Activated gamma-delta T cell treated with Interleukin-2 at 50 U/mL for 16 hours (primary cell): Measurements from ENCODE around the gene MYF5.
"Not testable (repeated sequence)": the region's sequence is repeated elsewhere in the genome, so short reads cannot be mapped to it uniquely, and the experiment has no call there.

ENCODE experiments used
- DNase-seq: peaks from one replicate; pipeline ENCODE4 v3.0.0-alpha.2; 2020

The MYF5 gene

GRCh38 chr12:80716696-80717469, at the start of gene MYF5:
TSS of gene MYF5 (plus strand) at chr12:80716912. CDS start at chr12:80717064, 152 bp downstream.
- no peak for DNase-seq

- DNase-seq: no peak
These were observed 46.5 kb upstream of the MYF5 start for GRCh38 chr12:80670214-80670613.

GRCh38 chr12:80676042-80676636, 40.6 kb upstream of the MYF5 start:
- DNase-seq: not testable (repeated sequence)

DNA sequence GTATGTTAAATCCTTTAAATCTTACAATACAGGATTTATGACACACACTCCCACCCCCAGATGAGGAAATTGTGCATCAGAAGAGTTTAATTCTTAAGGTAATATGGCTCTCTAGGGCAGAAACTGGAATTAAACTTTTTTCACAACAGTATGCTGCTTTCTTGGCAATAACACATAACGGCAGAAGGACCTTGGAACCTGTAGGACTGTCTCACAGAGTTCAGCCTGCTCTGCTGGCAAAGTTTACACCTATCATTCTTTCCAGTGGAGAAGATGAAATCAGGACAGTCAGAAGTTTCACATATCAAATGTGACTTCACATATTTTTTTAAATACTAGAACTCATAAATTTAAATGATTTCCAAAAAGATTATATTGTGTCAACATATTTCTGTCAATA, 39.9 kb upstream of the MYF5 start:
- no peak for DNase-seq

DNA sequence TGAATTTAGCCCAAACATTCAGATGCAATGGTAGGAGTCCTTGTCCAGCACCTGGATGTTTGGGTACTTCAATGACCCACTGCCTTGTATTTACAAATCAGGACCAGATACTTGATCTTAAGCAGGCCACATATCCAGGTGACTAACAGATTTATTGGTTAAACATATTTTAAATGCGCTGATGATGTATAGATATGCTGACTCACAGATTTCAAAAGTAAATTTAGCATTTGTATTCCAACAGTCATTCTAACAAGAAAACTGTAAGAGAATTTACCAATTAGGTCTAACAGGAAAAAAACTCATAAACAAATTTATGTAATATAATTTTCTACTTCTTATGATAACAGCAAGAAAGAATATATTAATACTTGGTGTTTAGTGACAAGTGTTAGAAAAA, 38.7 kb upstream of the MYF5 start:
- DNase-seq: no peak

GRCh38 chr12:80679346-80680131, 37.2 kb upstream of the MYF5 start:
- DNase-seq: no peak

GRCh38 chr12:80681287-80681686, 35.4 kb upstream of the MYF5 start:
- DNase-seq: no peak

GRCh38 chr12:80681786-80682185, 34.9 kb upstream of the MYF5 start:
- no peak for DNase-seq

- no peak for DNase-seq
These were observed 32.6 kb upstream of the MYF5 start for GRCh38 chr12:80684077-80684495.

DNA sequence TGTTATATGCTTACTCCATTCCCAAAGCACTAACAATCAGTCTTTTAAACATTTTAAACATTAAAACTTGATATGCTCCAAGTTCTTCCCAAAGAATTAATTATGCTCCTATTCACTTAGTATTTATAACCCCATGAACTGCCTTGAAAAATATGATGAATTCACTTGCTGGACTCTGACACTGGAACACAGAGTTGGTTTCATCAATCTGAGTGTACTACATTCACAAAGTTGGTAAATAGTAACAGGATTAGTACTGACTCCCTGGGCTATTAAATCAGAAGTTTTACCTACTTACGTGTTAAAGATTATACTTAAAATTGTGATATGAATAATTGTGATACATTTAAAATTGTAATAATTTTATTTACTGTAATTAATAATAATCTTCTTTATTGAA, 26.6 kb upstream of the MYF5 start:
- DNase-seq: no peak

DNA sequence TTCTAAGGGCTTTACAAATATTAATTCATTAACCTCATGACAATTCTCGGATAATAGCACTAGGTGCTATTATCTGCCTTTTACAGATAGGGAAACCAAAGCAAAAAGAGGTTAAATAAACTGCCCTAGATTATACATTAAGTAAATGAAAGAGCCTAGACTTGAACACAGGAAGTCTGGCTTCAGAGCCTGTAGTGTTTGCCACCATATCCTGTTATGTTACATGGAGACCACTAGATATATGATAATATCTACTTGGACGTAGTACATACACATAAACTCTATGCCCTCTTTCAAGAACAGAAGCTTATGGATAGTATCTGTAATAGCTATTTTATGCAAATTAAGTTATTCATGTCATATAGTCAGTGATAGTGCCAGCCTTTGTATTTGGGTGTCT, 26.2 kb upstream of the MYF5 start:
- no peak for DNase-seq

DNA sequence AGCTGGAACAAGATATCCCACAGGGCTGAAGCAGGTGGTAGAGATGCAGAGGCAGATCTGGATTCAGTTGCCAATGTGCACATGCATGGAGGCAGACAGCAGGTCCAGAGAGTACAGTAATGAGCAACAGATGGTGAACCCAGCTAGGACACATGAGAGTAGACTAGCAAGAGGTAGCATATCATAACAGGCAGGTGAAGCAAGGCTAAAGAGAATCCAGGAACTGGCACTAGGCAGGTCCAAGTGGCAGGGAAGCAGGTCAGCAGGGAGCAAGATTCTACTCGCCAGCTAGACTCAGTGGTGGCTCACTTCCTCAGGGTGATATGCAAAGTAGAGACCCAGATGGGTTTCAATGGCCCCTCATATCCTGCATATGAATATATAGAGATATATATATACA, 24.6 kb upstream of the MYF5 start:
- DNase-seq: no peak

DNA sequence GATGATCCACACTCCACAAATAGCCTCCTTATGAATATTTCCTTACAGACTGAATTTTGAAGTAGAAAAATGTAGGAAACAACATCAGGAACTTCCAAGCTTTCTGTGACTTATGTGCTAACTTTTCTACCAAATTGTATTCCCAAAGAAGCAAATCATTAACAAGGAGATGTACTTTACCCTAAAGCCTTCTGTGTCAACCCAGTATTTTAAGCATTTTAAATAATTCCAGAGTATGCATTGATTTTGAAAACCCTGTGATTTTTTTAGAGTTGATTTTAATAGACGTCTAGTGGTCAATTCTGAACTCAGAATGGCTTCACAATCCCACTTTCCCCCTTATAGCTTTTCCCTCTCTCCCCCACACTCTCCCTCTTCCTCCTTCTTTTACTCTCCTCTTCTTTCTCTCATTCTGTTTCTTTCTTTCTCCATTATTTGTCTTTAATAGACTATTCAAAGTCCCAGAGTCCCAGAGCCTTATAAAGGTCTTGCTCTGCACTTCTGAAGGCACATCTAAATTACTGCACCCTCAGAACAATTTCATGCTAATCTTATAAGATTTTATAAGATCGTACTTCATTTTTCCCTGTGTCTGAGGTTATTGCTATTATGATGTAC, 19.3 kb upstream of the MYF5 start:
- DNase-seq: no peak

- DNase-seq: no peak
These were observed 18.5 kb upstream of the MYF5 start for GRCh38 chr12:80698256-80698655.

DNA sequence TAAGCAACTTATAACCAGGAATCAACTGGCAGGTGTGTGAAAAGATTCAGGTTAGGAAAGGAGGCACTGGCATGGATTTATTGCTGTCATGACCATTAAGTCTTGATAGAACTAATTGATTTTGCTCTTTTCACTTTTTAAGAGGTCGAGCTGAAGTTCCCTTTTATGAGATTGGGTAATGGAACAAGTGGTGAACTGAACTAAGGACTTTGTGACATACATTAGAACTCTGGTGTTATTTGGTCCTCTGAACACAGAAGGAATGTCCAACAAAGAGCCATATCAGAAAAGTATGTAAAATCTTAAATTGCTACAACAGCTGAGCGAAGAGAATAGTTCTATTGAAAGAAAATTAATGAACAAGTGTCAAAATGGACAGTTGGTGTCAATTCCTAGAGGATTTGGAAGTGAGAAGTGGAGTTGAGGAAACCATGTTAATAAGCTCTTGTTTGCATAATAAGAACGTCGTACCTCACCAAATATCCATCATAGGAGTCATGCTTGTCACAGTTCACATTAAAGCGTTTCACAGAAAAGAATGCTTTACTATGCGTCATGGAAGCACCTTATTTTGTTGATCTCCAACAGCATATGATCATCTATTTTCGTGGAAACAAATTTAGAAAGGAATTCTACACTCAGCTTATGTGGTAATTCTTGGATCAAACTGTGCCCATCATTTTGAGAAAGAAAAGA, 17.7 kb upstream of the MYF5 start:
- DNase-seq: no peak

- no peak for DNase-seq
These were observed 16.4 kb upstream of the MYF5 start for GRCh38 chr12:80700327-80700726.

- no peak for DNase-seq
These were observed 15.3 kb upstream of the MYF5 start for GRCh38 chr12:80701388-80701787.

DNA sequence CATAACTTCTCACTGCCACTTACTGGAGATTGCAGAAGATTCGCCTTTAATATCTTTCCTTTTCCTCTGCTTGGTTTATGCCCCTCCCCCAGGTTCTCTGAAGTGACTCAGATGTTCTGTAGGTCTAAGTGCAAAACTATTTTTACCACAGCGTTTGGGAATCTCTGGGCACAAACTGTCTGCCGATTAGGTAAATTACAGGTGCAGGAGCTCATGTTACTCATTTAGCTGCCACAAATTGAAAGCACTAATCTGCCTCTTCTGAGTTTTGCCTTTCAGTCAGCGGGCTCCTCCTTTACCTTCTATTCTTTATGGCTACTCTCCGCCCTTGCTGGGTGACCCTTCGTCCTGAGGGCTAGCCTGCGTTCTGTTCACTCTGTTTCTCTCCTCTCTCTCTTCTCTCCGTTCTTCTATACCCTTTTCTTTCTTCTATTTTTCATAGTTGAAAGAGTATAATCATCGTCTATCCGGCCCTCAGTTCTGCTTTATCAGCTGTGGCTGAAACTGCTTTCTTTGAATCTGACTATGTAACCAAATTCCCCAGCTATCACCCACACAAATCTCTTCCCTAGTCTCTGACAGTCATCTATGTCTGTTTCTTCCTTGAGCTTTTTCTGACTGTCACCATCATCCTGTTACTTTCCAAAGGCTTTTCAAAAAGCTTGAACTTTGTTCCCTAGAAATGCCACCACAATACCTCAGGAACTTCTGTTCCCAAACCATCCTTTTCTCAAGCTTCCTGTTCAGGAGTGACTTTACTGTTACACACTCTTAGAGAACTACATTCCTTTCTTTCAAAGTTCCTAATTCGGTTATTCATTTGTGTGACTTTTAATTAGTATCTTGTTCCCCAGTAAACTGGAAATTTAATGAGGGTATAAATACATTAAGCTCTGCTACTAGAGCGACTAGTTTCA, 13.6 kb upstream of the MYF5 start:
- no peak for DNase-seq

DNA sequence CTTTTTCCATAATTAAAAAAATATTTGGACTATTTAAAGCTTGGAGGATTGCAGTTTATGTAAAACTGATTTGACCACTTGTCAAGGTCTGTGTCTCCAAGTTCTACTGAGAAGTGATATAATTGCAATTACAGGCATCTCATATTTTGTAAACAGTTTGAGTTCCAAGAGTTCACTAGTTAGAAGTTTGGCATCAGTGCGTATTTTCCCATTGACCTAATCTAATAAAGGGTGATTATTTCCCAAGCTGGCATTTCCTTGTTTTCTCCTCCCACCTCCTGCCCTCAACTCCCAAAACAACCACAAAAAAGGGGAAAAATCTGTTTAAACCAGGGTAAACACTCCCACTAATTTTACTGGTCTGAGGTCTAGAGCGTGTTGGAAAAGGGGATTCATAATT, 12.3 kb upstream of the MYF5 start:
- DNase-seq: no peak

DNA sequence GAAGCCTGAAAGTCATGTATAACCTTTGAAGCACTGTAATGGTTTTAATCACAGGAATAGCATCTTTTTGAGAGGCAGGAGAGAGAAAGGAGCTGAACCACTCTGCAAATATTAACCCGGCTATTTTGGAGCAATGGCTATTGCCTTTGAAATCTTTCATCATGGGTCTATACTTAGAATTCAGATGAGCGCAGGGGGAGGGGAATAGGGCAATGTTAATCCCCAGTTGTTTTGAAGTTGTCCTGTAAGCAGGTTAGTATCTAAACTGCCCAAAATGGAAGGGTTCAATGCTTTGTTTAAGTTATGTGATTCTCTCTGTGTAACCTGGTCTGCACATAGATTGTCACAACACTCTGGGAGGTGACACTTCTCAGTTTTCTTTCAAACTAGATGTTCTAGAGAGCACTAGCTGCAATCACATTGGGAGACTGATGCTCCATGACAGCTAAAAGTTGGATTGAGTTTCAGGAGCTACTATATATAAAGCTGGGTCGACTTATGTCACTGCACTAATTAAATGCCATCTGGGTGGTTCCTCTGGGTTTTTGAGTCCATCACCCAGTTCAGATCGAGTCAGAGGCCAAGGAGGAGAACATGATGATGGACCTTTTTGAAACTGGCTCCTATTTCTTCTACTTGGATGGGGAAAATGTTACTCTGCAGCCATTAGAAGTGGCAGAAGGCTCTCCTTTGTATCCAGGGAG, 9.4 kb upstream of the MYF5 start, which contains the start of gene MYF6:
MYF6 (plus strand) TSS at position 509 of the 704 bp plus-strand sequence; CDS start at position 595, 86 bp downstream.
- no peak for DNase-seq

DNA sequence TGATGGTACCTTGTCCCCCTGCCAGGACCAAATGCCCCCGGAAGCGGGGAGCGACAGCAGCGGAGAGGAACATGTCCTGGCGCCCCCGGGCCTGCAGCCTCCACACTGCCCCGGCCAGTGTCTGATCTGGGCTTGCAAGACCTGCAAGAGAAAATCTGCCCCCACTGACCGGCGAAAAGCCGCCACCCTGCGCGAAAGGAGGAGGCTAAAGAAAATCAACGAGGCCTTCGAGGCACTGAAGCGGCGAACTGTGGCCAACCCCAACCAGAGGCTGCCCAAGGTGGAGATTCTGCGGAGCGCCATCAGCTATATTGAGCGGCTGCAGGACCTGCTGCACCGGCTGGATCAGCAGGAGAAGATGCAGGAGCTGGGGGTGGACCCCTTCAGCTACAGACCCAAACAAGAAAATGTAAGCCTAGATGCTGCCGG, 8.9 kb upstream of the MYF5 start:
- DNase-seq: no peak
